IMR-90 (cell line): ENCODE results near the gene PLGRKT. TPM values are rescaled to one million over a fixed set of nuclear protein-coding genes. Genes with fewer than 3 reads are reported as not detected.

Experiments
- ATAC-seq: fragments of 200-7000 bp; cut with Tn5 transposase; 2 replicates; pipeline ENCODE4 v1.9.1; 2020; ENCODE audit warnings: low read depth, mild to moderate bottlenecking, moderate library complexity
- Bru-seq: library from RNA; stranded (reverse); fragments of 400-500 nt; gene quantifications from one replicate; lab custom pipeline; 2021; lab: Mats Ljungman, UMichigan
- BruChase-seq, 2 experiments: library from RNA; stranded (reverse); fragments of 400-500 nt; gene quantifications; one replicate each; lab custom pipeline; 2021; lab: Mats Ljungman, UMichigan
- BruUV-seq: library from RNA; stranded (reverse); fragments of 400-500 nt; replicated peaks from 2 replicates; lab custom pipeline; 2021; lab: Mats Ljungman, UMichigan
- CTCF ChIA-PET: fragments of 300-600 bp; formaldehyde crosslinking; extraction: SDS; loops from one replicate; lab custom pipeline; 2021; ENCODE audit warnings: antibody characterized with exemption; lab: Yijun Ruan, JAX
- POLR2A ChIA-PET: fragments of 300-600 bp; sonication (Branson Sonifier 250); formaldehyde crosslinking; loops from one replicate; lab custom pipeline; 2022; ENCODE audit warnings: antibody characterized with exemption; ENCODE audit not compliant: unreplicated experiment; lab: Charles Lee
- DNase-seq: peaks from one replicate; pipeline ENCODE4 v3.0.0; 2013
- H2AFZ ChIP-seq: replicated peaks from 2 replicates; pipeline ENCODE3; 2013; ENCODE audit warnings: low read length, mild to moderate bottlenecking; ENCODE audit not compliant: poor library complexity
- H2AK5ac ChIP-seq: 2 replicates; pipeline ENCODE4 v1.6.1; 2013; ENCODE audit warnings: low read depth, low read length, inconsistent platforms
- H2AK9ac ChIP-seq: replicated peaks from 2 replicates; pipeline ENCODE3; 2013; ENCODE audit warnings: mild to moderate bottlenecking, low read depth, low read length, moderate library complexity; ENCODE audit not compliant: poor library complexity
- H2BK120ac ChIP-seq: 2 replicates; pipeline ENCODE4 v1.6.1; 2013; ENCODE audit warnings: low read depth, low read length, inconsistent platforms
- H2BK15ac ChIP-seq: 3 replicates; pipeline ENCODE4 v1.6.1; 2013; ENCODE audit warnings: low read depth, low read length, inconsistent platforms
- H2BK20ac ChIP-seq: 2 replicates; pipeline ENCODE4 v1.6.1; 2013; ENCODE audit warnings: low read depth, mild to moderate bottlenecking, inconsistent platforms, low read length, moderate library complexity
- H2BK5ac ChIP-seq: 2 replicates; pipeline ENCODE4 v1.6.1; 2013; ENCODE audit warnings: mild to moderate bottlenecking, low read depth, low read length, inconsistent platforms; ENCODE audit not compliant: poor library complexity, severe bottlenecking
- H3K14ac ChIP-seq: replicated peaks from 2 replicates; pipeline ENCODE4 v1.6.1; 2013; ENCODE audit warnings: low read depth, low read length, inconsistent platforms
- H3K18ac ChIP-seq: 2 replicates; pipeline ENCODE4 v1.6.1; 2013; ENCODE audit warnings: low read depth, low read length, control low read depth
- H3K23ac ChIP-seq: 2 replicates; pipeline ENCODE4 v1.6.1; 2013; ENCODE audit warnings: low read depth, low read length, inconsistent platforms
- H3K27ac ChIP-seq: 2 replicates; pipeline ENCODE4 v1.5.1; 2013; ENCODE audit warnings: mild to moderate bottlenecking, control low read depth, low read length; ENCODE audit not compliant: insufficient read depth
- H3K27me3 ChIP-seq: 2 replicates; pipeline ENCODE4 v1.6.1; 2013; ENCODE audit warnings: low read length; ENCODE audit not compliant: control insufficient read depth, insufficient read depth
- H3K36me3 ChIP-seq: 2 replicates; pipeline ENCODE4 v1.6.1; 2013; ENCODE audit warnings: low read length, mixed read lengths; ENCODE audit not compliant: control insufficient read depth, insufficient read depth
- H3K4ac ChIP-seq: 2 replicates; pipeline ENCODE4 v1.6.1; 2013; ENCODE audit warnings: low read depth, low read length, inconsistent platforms
- H3K4me1 ChIP-seq: 2 replicates; pipeline ENCODE4 v1.6.1; 2013; ENCODE audit warnings: low read length, mixed read lengths; ENCODE audit not compliant: control insufficient read depth, insufficient read depth
- H3K4me2 ChIP-seq: 2 replicates; pipeline ENCODE4 v1.6.1; 2013; ENCODE audit warnings: low read depth, mild to moderate bottlenecking, control low read depth, low read length, moderate library complexity
- H3K4me3 ChIP-seq: 2 replicates; pipeline ENCODE4 v1.5.1; 2013; ENCODE audit warnings: low read depth, mild to moderate bottlenecking, control low read depth, low read length, moderate library complexity; ENCODE audit not compliant: insufficient read depth
- H3K56ac ChIP-seq: 2 replicates; pipeline ENCODE4 v1.6.1; 2013; ENCODE audit warnings: low read length, inconsistent platforms; ENCODE audit not compliant: insufficient read depth; ENCODE audit errors: extremely low read depth
- H3K79me1 ChIP-seq, 2 experiments: 2 replicates each; pipeline ENCODE4 v1.6.1; 2013; ENCODE audit warnings: low read length in 2 of 2, inconsistent platforms in 1 of 2, low read depth in 1 of 2
- H3K9ac ChIP-seq: 2 replicates; pipeline ENCODE4 v1.6.1; 2013; ENCODE audit warnings: low read depth, low read length, control low read depth
- H3K9me1 ChIP-seq: 2 replicates; pipeline ENCODE4 v1.6.1; 2013; ENCODE audit warnings: low read length, inconsistent platforms; ENCODE audit not compliant: insufficient read depth
- H3K9me3 ChIP-seq: 2 replicates; pipeline ENCODE4 v1.6.1; 2013; ENCODE audit warnings: low read length; ENCODE audit not compliant: control insufficient read depth, insufficient read depth
- H4K20me1 ChIP-seq: 2 replicates; pipeline ENCODE4 v1.6.1; 2013; ENCODE audit warnings: low read length, inconsistent platforms; ENCODE audit not compliant: insufficient read depth
- H4K5ac ChIP-seq: 2 replicates; pipeline ENCODE4 v1.6.1; 2013; ENCODE audit warnings: mild to moderate bottlenecking, low read depth, low read length, control low read depth
- H4K8ac ChIP-seq, 2 experiments: 2 replicates each; pipeline ENCODE4 v1.6.1; 2013; ENCODE audit warnings: low read depth in 2 of 2, low read length in 2 of 2, control low read depth in 1 of 2, inconsistent platforms in 1 of 2
- H4K91ac ChIP-seq: 2 replicates; pipeline ENCODE4 v1.6.1; 2013; ENCODE audit warnings: low read depth, low read length, inconsistent platforms; ENCODE audit not compliant: insufficient read depth
- BHLHE40 ChIP-seq: fragments of 150-350 bp; IDR thresholded peaks from 2 replicates; pipeline ENCODE4 v1.6.1; 2016; ENCODE audit warnings: mild to moderate bottlenecking, low read depth, low read length
- CEBPB ChIP-seq: IDR thresholded peaks from 2 replicates; pipeline ENCODE4 v1.6.1; 2012; ENCODE audit warnings: low read depth, low read length, improper control_type of control experiment
- CHD1 ChIP-seq: IDR thresholded peaks from 2 replicates; pipeline ENCODE4 v1.6.1; 2012; ENCODE audit warnings: low read depth, low read length, improper control_type of control experiment
- ELK1 ChIP-seq: fragments of 150-350 bp; IDR thresholded peaks from 2 replicates; pipeline ENCODE4 v1.6.1; 2016; ENCODE audit warnings: low read depth, mild to moderate bottlenecking, low read length, moderate library complexity, borderline replicate concordance
- FOS ChIP-seq: fragments of 150-350 bp; IDR thresholded peaks from 2 replicates; pipeline ENCODE4 v1.6.1; 2016; ENCODE audit warnings: low read depth, low read length
- MAFK ChIP-seq: IDR thresholded peaks from 2 replicates; pipeline ENCODE4 v1.6.1; 2012; ENCODE audit warnings: low read depth, low read length, improper control_type of control experiment
- MAZ ChIP-seq: IDR thresholded peaks from 2 replicates; pipeline ENCODE4 v1.6.1; 2012; ENCODE audit warnings: low read depth, mild to moderate bottlenecking, low read length, improper control_type of control experiment, moderate library complexity, borderline replicate concordance
- MXI1 ChIP-seq: IDR thresholded peaks from 2 replicates; pipeline ENCODE4 v1.6.1; 2012; ENCODE audit warnings: low read depth, mild to moderate bottlenecking, low read length, moderate library complexity, borderline replicate concordance
- NFE2L2 ChIP-seq: fragments of 150-350 bp; IDR thresholded peaks from 2 replicates; pipeline ENCODE4 v1.6.1; 2016; ENCODE audit warnings: low read depth, mild to moderate bottlenecking, low read length
- POLR2A ChIP-seq: IDR thresholded peaks from 2 replicates; pipeline ENCODE4 v1.6.1; 2012; ENCODE audit warnings: mild to moderate bottlenecking, low read depth, low read length
- RAD21 ChIP-seq: IDR thresholded peaks from 2 replicates; pipeline ENCODE4 v1.6.1; 2012; ENCODE audit warnings: low read length, improper control_type of control experiment
- RCOR1 ChIP-seq: IDR thresholded peaks from 2 replicates; pipeline ENCODE4 v1.6.1; 2012; ENCODE audit warnings: mild to moderate bottlenecking, low read length, improper control_type of control experiment; ENCODE audit not compliant: insufficient replicate concordance
- RFX5 ChIP-seq: IDR thresholded peaks from 2 replicates; pipeline ENCODE4 v1.8.0; 2012; ENCODE audit warnings: low read depth, mild to moderate bottlenecking, low read length, moderate library complexity
- WGBS, 2 experiments: methylation state at CpG; one replicate each; pipeline versions ENCODE4 v1.1.5 to v1.1.7; 2013; ENCODE audit warnings: missing lambda C conversion rate in 2 of 2; ENCODE audit not compliant: insufficient read length in 1 of 2; ENCODE audit errors: extremely low coverage in 2 of 2; 5-methylcytosine and 5-hydroxymethylcytosine counted together
- dilution Hi-C: fragments of 300-500 bp; cut with HindIII; formaldehyde crosslinking; loops from one replicate; pipeline ENCODE4 v1.14.3; 2018; ENCODE audit warnings: low sequenced_read_pairs; ENCODE audit not compliant: unreplicated experiment
- in situ Hi-C: fragments of 300-500 bp; cut with MboI; formaldehyde crosslinking; loops from 3 replicates; pipeline ENCODE4 v1.14.3; 2019; ENCODE audit warnings: low sequenced_read_pairs, inconsistent platforms, mixed read lengths
- intact Hi-C: fragments of 100-400 bp; cut with micrococcal nuclease; formaldehyde crosslinking; loops from 2 replicates; pipeline ENCODE4 v1.10.0; 2022
- long read RNA-seq: library from polyadenylated mRNA; unstranded; transcript quantifications from one replicate; pipeline ENCODE4 v2.0.0, GENCODE V29; 2021; ENCODE audit not compliant: unreplicated experiment
- polyA plus RNA-seq, 3 experiments: library from polyadenylated mRNA; depleted of rRNA; stranded (reverse); fragments of >200 nt; gene quantifications; 2 replicates each; pipeline ENCODE4 v1.2.3, GENCODE V29; 2012; ENCODE audit warnings: low replicate concordance in 1 of 3
- total RNA-seq: library from RNA; depleted of rRNA; stranded (reverse); fragments of >200 nt; gene quantifications from 2 replicates; pipeline ENCODE4 v1.2.3, GENCODE V29; 2012; rRNA removed

Gene PLGRKT
- total RNA-seq (12.7 and 13.6 TPM in 2 replicates), polyA plus RNA-seq (2012; rRNA removed) (8.6 and 10.8 TPM in 2 replicates), Bru-seq, nascent RNA (percentile 59 among the genes with signal in this experiment), BruChase-seq, experiment 1, labeled RNA remaining after a 6-hour chase (percentile 46 among the genes with signal in this experiment), BruChase-seq, experiment 2, labeled RNA remaining after a 2-hour chase (percentile 46 among the genes with signal in this experiment)
- 2.1 and 3.0 TPM in 2 replicates for polyA plus RNA-seq (2012; cell fraction: cytosol; rRNA removed)
- 0.53 and 2.4 TPM in 2 replicates for polyA plus RNA-seq (2012; cell fraction: nucleus; rRNA removed; ENCODE audit: low replicate concordance)
- long read RNA-seq, transcript PLGRKT-201 (6 exons, 932 nt): major isoform, 10 of 13 reads
- long read RNA-seq, partial matches to known transcripts: 0 of 13 reads
- long read RNA-seq, other reads (novel, unspliced or antisense): 3 of 13 reads

GRCh38 chr9:5437254-5438216 lies at the start of gene PLGRKT:
Gene PLGRKT, minus strand, starts transcription at chr9:5437925. Its CDS starts 5,948 bp downstream, at chr9:5431977.
- Histone ChIP-seq H2AK9ac (peak within 1 kb of the TSS; percentile 94), H3K36me3 (peaks cover 3% of the 10 kb centered on the region), H3K56ac (peak within 1 kb of the TSS; percentile 93), H2BK120ac (peak within 1 kb of the TSS; percentile 71), H3K14ac (peak within 1 kb of the TSS; percentile 75), H4K5ac (peak within 1 kb of the TSS; percentile 86), H2AFZ (peak within 1 kb of the TSS; percentile 95), H3K27ac (peak within 1 kb of the TSS; percentile 70), H3K4ac (peak within 1 kb of the TSS; percentile 76), H2BK5ac (peak within 1 kb of the TSS; percentile 79), H3K27me3 (no peaks in the 10 kb centered on the region), H3K9me1 (0 out of 2 replicates have a peak, but pooled peaks cover 8% of the 10 kb centered on the region), H2BK20ac (peak within 1 kb of the TSS; percentile 38; the same call in 1 of the 2 replicates), H3K9ac (peak within 1 kb of the TSS; percentile 78), H3K18ac (peak within 1 kb of the TSS; percentile 26), H3K23ac (peak within 1 kb of the TSS; percentile 73), H4K8ac (peak within 1 kb of the TSS; percentile 92 to 96), H3K4me3 (peak within 1 kb of the TSS; percentile 75), H4K91ac (peak within 1 kb of the TSS; percentile 75), H3K79me1 (peaks cover 0 to 20% of the 10 kb centered on the region in 2 experiments; a peak in 3 of 4 replicates), H3K9me3 (no peaks in the 10 kb centered on the region), H2BK15ac (peak within 1 kb of the TSS; percentile 81; the same call in 2 of the 3 replicates), H2AK5ac (peak within 1 kb of the TSS; percentile 70), H3K4me2 (peak within 1 kb of the TSS; percentile 94), H3K4me1 (peaks cover 5% of the 10 kb centered on the region), H4K20me1 (no peaks in the 10 kb centered on the region)
- WGBS, 2 experiments: 0% methylated on average over 18 of the region's 55 CpGs; no CpG with 5 or more reads in 1 of the 2 experiments
- ATAC-seq: peak; percentile 98
- intact Hi-C loops: loop anchor here (5.0 kb wide), 2 partner anchors 155 to 450 kb away; partner anchors contain the start of gene JAK2
- ChIA-PET POLR2A (interaction anchor here (0.5 to 0.6 kb wide), 2 partner anchors 44 to 107 kb away, joined by 3 read pairs; no protein-coding TSS in a partner anchor), CTCF (interaction anchor here (1.3 to 1.9 kb wide), 4 partner anchors 13 to 251 kb away, joined by 4 to 8 read pairs (median 5); partner anchors contain the start of gene CD274)
- BruUV-seq: no TSS peak
- in situ Hi-C loops: loop anchor here (25.0 kb wide), 1 partner anchor 675 kb away; no protein-coding TSS in a partner anchor
- dilution Hi-C loops: no loop called here
- peak; percentile 87 for DNase-seq
- TF ChIP-seq MAZ (0 out of 2 replicates have a peak, but pooled peaks have one; percentile 10), NFE2L2 (no peak), MAFK (no peak), BHLHE40 (no peak), POLR2A (peak; percentile 81), FOS (no peak), CEBPB (no peak), MXI1 (peak; percentile 64; the same call in 1 of the 2 replicates), RAD21 (peak; percentile 27), CHD1 (no peak), RFX5 (no peak), RCOR1 (no peak), ELK1 (no peak)
